GM21786 (cell line): Measurements from ENCODE around the gene RABAC1.
A peak's percentile ranks its signal among the peaks of the same experiment; 100 is the strongest.
"Not testable (repeated sequence)": the region's sequence is repeated elsewhere in the genome, so short reads cannot be mapped to it uniquely, and the experiment has no call there.

Experiments used
- ATAC-seq: cut with Tn5 transposase; IDR thresholded peaks from one replicate; pipeline ENCODE4 v1.9.1; 2021; ENCODE audit not compliant: unreplicated experiment

Gene RABAC1

GRCh38 chr19:41951686-41952172 is 7.4 kb downstream of the RABAC1 start:
- ATAC-seq: no peak

GRCh38 chr19:41947091-41947490 is 12.0 kb downstream of the RABAC1 start:
- ATAC-seq: no peak

- peak; percentile 69 for ATAC-seq
These were observed 13.9 kb downstream of the RABAC1 start for GRCh38 chr19:41945135-41945766.

- no peak for ATAC-seq
These were observed 14.8 kb downstream of the RABAC1 start for GRCh38 chr19:41944336-41944735.

- ATAC-seq: no peak
These were observed 17.5 kb downstream of the RABAC1 start for GRCh38 chr19:41941410-41942202.

GRCh38 chr19:41940731-41941409 is 18.3 kb downstream of the RABAC1 start:
- ATAC-seq: no peak

GRCh38 chr19:41939861-41940730 is 19.0 kb downstream of the RABAC1 start:
- no peak for ATAC-seq

GRCh38 chr19:41939209-41939608 is 19.9 kb downstream of the RABAC1 start:
- ATAC-seq: not testable (repeated sequence)

- ATAC-seq: no peak
These were observed 21.3 kb downstream of the RABAC1 start for GRCh38 chr19:41937525-41938468.

GRCh38 chr19:41936961-41937360 is 22.2 kb downstream of the RABAC1 start:
- ATAC-seq: no peak

GRCh38 chr19:41936416-41936850 is 22.7 kb downstream of the RABAC1 start:
- ATAC-seq: no peak

- no peak for ATAC-seq
These were observed 23.2 kb downstream of the RABAC1 start for GRCh38 chr19:41935760-41936415.

- ATAC-seq: no peak
These were observed 24.2 kb downstream of the RABAC1 start for GRCh38 chr19:41934849-41935374.

GRCh38 chr19:41933693-41934426 is 25.3 kb downstream of the RABAC1 start:
- no peak for ATAC-seq

GRCh38 chr19:41932720-41933332 is 26.3 kb downstream of the RABAC1 start:
- no peak for ATAC-seq

GRCh38 chr19:41932259-41932719 is 26.8 kb downstream of the RABAC1 start:
- ATAC-seq: no peak

GRCh38 chr19:41930926-41931592 is 28.1 kb downstream of the RABAC1 start:
- no peak for ATAC-seq
